Rectal smooth muscle tissue (tissue), 1 donor: ENCODE measurements around the gene THSD4.

Source experiments
- H3K27ac ChIP-seq: one replicate; pipeline ENCODE4 v1.7.0; 2013; ENCODE audit warnings: low read depth, low read length, inconsistent platforms
- H3K27me3 ChIP-seq: one replicate; pipeline ENCODE4 v1.7.0; 2013; ENCODE audit warnings: low read length; ENCODE audit not compliant: control insufficient read depth, insufficient read depth
- H3K36me3 ChIP-seq: one replicate; pipeline ENCODE4 v1.7.0; 2013; ENCODE audit warnings: low read length; ENCODE audit not compliant: control insufficient read depth, insufficient read depth
- H3K4me1 ChIP-seq: one replicate; pipeline ENCODE4 v1.7.0; 2013; ENCODE audit warnings: low read length; ENCODE audit not compliant: control insufficient read depth, insufficient read depth
- H3K4me3 ChIP-seq: one replicate; pipeline ENCODE4 v1.7.0; 2013; ENCODE audit warnings: low read length
- H3K9ac ChIP-seq: one replicate; pipeline ENCODE4 v1.7.0; 2013; ENCODE audit warnings: low read length

The THSD4 gene

DNA sequence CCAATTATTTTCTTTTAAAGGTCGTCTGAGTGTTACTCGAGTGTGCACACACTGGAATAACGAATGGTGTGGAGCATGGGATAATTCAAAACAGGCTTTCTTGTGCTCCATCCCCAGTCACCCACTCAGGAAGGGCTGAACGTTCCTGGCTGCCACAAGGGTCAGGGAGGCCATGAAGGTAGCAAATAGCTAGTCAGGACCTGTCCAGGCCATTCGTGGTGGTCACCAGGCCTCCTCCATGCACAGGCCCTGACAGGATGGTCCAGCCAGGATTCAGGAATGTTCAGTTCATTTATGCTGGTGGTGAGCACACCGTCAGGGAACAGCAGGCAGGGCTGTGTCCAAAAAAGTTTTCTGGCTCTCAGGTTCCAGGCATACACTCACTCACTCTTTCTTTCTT lies 683.4 kb downstream of the THSD4 start:
- Histone ChIP-seq H3K4me3 (no peak overlapping the region), H3K27ac (no peak overlapping the region), H3K4me1 (no peaks in the 10 kb centered on the region), H3K9ac (no peak overlapping the region), H3K27me3 (no peaks in the 10 kb centered on the region), H3K36me3 (no peaks in the 10 kb centered on the region)

DNA sequence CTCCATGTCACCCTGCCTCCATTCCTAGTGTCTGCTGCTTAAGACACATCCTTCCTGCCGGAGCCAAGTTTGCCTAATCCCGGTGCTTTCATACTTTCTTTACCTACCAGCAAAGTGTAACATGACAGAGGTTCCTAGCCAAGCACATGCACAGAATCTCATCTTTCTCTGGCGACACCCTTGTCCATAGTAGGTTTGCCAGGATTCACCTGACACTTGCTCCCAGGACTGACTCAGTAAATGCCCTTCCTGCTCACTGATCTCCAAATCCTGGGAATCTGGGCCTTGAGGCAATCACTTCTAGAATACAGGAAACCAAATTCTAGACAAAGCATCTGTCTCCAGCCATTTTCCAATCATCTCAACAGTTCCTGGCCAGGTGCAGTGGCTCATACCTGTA lies 684.9 kb downstream of the THSD4 start:
- Histone ChIP-seq H3K27ac (no peak overlapping the region), H3K4me1 (no peaks in the 10 kb centered on the region), H3K4me3 (no peak overlapping the region)

DNA sequence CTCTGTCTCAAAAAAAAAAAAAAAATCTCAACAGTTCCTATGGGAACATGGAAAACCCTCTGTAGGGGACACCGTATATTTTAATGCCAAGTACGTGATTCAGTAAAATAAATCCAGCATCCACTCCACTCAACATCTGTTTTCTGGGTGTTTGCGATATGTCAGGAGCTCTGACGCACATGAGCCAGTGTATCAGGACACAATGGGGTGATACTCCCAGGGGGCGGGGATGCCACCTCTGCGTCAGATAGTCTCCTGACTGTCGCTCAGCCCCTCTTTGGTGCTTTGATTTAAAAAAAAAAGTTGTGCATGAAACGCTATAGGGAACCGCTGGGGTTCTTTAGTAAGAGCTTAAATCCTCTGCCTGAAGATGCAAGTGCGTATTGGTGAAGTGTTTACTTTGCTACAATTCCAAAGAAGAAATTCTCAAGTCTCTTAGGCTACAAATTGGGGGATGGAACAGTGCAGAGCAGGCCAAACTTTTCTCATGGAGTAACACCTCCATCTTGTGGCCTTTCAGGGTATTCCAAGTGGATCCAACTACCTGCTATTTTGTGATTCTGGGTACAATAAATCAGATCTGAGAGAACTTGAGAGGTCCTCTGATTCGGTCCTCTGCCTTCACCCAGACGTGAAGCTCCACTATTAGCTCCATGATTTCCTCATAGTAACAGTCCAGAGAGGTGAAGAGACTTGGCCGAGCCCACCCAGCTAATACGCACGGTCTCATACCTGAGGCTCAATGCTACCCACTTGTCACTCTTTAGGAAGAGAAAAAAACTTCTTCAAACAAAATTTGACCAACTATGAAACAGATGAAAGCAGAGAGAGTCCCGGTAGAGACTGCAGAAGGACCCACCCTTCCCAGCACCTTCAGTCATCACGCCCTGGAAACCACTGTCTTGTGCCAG lies 685.8 kb downstream of the THSD4 start:
- Histone ChIP-seq H3K27me3 (no peaks in the 10 kb centered on the region), H3K4me3 (no peak overlapping the region), H3K27ac (no peak overlapping the region), H3K36me3 (no peaks in the 10 kb centered on the region), H3K9ac (no peak overlapping the region), H3K4me1 (no peaks in the 10 kb centered on the region)

More for the DNA sequence above, 684.9 kb downstream of the THSD4 start:
- no peak overlapping the region for H3K9ac ChIP-seq
- no peaks in the 10 kb centered on the region for H3K27me3 ChIP-seq
- no peaks in the 10 kb centered on the region for H3K36me3 ChIP-seq

DNA sequence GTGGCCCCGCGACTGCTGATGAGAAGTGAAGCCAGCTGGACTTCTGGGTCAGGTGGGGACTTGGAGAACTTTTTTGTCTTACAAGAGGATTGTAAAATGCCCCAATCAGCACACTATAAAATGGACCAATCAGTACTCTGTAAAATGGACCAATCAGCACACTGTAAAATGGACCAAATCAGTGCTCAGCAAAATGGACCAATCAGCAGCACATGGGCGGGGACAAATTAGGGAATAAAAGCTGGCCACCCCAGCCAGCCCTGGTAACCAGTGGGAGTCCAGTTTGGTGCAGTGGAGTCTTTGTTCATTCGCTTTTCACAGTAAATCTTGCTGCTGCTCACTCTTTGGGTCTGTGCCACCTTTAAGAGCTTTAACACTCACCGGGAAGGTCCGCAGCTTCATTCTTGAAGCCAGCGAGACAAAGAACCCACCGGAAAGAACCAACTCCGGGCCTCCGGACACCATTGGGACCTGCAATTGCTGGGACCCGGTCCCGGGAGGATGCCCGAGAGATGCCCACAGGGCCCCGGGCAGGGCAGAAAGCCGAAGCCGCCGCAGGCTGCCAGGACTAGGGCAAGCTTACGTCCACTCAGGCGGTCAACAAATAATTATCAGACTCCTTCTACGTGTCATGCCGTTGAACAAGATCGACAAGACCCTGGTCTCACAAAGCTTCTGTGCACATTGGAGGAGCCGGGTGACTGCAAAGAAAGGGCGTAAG lies 686.8 kb downstream of the THSD4 start:
- Histone ChIP-seq H3K4me3 (no peak overlapping the region), H3K4me1 (no peaks in the 10 kb centered on the region), H3K27me3 (no peaks in the 10 kb centered on the region), H3K36me3 (no peaks in the 10 kb centered on the region), H3K9ac (no peak overlapping the region), H3K27ac (no peak overlapping the region)

DNA sequence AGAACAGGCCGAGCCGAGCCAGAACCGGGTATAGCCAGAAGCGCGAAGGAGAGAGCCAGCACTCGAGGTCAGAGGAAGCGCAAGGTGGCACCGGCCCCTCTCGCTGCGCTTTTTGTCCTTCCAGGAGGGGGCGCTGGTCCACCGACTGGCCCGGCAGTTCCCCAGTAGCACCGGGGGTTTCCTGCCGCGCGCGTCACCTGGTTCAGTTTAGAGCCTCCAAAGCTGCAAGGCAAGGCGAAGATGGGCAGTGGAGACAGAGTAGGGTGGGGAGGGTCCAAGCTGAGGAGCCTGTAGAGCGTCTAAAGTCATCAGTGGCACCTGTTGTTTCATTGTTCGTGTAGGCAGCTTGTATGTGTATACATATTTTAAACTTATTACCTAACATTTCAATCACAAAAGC lies 687.5 kb downstream of the THSD4 start:
- no peak overlapping the region for H3K4me3 ChIP-seq
- no peak overlapping the region for H3K9ac ChIP-seq
- no peaks in the 10 kb centered on the region for H3K4me1 ChIP-seq
- no peak overlapping the region for H3K27ac ChIP-seq
- H3K27me3 ChIP-seq: no peaks in the 10 kb centered on the region
- no peaks in the 10 kb centered on the region for H3K36me3 ChIP-seq

DNA sequence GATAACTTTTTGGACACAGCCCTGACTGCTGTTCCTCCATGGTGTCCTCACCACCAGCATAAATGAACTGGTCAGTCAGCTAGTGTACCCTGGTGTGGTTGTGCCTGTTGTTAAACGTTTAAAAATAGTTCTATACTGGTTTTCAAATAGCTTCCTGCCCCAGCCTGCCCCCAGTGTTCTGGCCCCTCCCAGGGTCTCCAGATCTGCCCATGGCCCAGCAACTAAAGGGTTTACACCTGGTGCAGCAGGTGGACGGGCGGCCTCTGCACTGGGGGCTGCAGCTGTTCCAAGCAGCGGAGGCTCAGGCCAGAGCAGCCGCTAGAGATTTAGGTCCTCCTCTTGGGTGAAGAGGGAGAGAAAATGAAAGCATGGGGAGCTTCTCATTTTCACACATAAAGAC lies 689.0 kb downstream of the THSD4 start:
- Histone ChIP-seq H3K36me3 (no peaks in the 10 kb centered on the region), H3K4me1 (no peaks in the 10 kb centered on the region), H3K4me3 (no peak overlapping the region), H3K27ac (no peak overlapping the region), H3K9ac (no peak overlapping the region), H3K27me3 (no peaks in the 10 kb centered on the region)

DNA sequence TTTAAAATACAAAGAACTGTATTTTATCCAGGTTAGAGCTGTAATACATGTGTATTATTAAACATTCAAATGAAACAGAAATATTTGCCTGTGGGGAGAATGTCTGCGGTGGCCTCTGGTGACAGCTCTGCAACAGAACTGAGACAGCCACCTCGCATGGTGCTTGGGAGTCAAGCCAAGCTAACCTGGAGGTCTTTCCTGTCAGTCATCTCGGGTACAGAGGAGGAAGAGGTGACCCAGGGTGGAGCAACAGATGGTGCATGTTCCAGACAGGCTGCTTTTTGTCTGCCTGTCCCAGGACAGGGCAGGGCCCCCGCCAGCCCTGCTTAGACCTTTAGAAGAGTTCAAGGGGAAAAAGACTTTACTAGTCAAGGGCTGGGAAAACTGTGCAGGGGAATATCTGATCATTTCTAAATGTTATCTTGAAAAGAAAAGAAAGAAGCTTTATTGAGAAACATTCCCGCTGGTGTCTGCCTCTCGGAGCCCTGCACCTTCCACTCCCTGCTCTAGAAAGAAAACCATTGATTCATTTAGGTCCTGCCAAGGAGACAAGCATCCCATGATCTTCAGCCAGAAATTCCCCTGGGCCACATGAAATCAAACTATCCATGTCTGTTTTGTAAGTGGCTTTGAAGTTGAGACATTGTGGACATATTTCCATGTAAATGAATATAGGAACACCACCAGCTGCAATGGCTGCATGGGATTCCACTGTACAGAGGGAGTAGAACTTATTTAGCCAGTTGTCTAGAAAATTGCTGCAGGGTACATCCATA lies 689.6 kb downstream of the THSD4 start:
- Histone ChIP-seq H3K4me3 (no peak overlapping the region), H3K9ac (no peak overlapping the region), H3K27ac (no peak overlapping the region), H3K27me3 (no peaks in the 10 kb centered on the region), H3K36me3 (no peaks in the 10 kb centered on the region), H3K4me1 (no peaks in the 10 kb centered on the region)

DNA sequence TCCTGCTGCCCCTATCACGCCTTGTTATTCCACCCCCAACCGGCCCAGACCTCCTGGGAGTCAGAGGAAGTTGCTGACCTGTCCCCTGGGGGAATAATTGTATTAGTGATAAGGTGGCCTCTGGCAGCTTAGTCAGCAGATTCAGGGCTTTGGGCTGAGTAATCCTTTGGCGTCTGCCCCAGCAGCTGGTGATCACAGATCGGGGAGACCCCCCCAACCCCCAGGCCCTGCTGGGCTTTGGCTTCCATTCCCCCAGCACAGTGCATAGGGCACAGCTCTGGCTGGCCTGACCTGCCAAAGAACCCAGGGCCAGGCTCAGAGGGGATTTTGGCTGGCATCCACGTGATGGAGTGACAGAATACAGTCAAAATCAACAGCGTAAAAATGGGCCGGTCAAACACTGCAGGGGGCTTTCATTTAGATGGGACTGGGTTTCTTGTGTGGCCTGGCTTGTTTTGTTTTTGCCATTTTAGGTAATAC lies 691.2 kb downstream of the THSD4 start:
- Histone ChIP-seq H3K4me1 (no peaks in the 10 kb centered on the region), H3K36me3 (no peaks in the 10 kb centered on the region), H3K27me3 (no peaks in the 10 kb centered on the region), H3K9ac (no peak overlapping the region), H3K27ac (no peak overlapping the region), H3K4me3 (no peak overlapping the region)

DNA sequence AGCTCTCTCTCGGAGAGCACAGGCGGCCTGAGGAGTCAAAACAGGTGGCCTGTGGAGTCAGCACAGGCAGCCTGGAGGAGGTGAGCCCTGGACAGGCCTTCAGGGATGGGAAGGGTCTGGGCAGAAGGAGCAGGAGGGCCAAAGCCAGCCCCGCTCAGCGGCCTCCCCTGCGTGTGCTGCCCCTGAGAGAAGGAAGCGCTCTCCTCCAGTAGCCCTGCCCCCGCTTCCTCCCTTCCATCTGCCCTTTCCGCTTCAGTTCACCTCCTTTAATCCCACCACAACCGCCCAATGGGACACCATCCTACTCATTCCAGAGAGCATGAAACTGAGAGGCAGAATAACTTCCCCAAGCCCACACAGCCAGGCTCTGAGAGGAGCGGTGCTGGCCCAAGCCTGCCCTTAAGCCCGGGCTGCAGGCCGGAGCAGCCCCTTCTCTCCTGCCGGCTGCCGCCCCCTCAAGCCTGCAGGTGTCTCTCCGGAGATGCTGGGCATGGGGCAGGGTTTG lies 691.9 kb downstream of the THSD4 start:
- Histone ChIP-seq H3K27me3 (no peaks in the 10 kb centered on the region), H3K4me3 (no peak overlapping the region), H3K4me1 (no peaks in the 10 kb centered on the region), H3K36me3 (no peaks in the 10 kb centered on the region), H3K9ac (no peak overlapping the region), H3K27ac (no peak overlapping the region)

DNA sequence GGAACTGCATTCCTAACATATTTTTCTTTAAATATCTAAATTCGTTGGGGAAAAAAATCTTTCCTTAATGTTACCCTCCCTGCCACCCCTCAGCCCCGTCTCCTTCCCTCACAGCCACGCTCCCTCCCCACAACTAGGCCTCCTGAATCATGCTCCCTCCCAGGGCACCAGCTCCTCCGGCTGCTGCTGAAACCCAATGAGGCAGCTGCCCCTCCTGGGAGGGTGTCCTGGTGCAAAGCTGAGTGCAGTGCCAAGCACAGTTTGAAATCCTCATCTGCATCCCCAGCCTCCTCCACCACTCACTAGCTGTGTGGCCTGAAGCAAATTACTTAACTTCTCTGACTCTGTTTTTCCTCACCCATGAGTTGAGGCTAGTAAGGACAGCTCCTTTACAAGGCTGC lies 692.4 kb downstream of the THSD4 start:
- Histone ChIP-seq H3K4me1 (no peaks in the 10 kb centered on the region), H3K27ac (no peak overlapping the region), H3K9ac (no peak overlapping the region), H3K36me3 (no peaks in the 10 kb centered on the region), H3K27me3 (no peaks in the 10 kb centered on the region), H3K4me3 (no peak overlapping the region)

DNA sequence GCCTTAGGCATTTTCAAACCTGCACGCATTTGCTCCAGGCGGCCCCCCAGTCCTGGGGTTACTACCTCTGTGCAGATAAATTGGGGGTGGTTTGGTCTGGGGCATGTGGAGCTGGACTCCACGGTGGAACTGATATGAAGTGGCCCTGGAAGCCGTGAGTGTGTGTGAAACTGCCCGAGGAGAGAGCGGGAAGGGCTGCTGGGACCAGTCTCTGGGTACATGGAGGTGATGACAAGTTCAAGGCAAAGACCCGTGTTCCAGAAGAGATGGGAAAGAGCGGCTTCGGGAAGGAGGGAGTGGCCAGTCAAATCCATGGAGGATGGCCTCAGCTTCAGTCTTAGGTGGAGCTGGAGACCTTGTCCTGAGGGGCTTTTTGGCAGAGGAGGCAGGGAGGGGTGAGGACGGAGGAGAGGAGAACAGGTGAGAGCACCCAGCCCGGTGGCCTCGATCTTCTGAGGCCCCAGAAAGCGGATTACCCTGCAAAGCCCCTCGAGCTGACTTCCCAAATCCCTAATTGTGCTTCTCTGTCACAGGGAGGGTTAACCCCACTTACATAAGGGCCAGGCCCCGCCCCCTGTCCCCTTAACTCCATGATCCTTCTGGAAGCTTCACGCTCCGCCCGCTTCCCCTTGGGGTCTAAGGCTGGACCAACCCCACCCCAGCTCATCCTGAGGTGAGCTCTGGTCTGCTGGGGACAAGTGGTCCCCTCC lies 693.2 kb downstream of the THSD4 start:
- Histone ChIP-seq H3K27me3 (no peaks in the 10 kb centered on the region), H3K27ac (no peak overlapping the region), H3K36me3 (no peaks in the 10 kb centered on the region), H3K4me3 (no peak overlapping the region), H3K4me1 (no peaks in the 10 kb centered on the region), H3K9ac (no peak overlapping the region)
